ENCODE data around the gene RARRES1.

- no peak for TF ChIP-seq CTCF (IDR thresholded peaks at IDR 0.05)
- TF ChIP-seq EP300 (IDR thresholded peaks at IDR 0.05), result no peak
- TF ChIP-seq, protein P1, sequence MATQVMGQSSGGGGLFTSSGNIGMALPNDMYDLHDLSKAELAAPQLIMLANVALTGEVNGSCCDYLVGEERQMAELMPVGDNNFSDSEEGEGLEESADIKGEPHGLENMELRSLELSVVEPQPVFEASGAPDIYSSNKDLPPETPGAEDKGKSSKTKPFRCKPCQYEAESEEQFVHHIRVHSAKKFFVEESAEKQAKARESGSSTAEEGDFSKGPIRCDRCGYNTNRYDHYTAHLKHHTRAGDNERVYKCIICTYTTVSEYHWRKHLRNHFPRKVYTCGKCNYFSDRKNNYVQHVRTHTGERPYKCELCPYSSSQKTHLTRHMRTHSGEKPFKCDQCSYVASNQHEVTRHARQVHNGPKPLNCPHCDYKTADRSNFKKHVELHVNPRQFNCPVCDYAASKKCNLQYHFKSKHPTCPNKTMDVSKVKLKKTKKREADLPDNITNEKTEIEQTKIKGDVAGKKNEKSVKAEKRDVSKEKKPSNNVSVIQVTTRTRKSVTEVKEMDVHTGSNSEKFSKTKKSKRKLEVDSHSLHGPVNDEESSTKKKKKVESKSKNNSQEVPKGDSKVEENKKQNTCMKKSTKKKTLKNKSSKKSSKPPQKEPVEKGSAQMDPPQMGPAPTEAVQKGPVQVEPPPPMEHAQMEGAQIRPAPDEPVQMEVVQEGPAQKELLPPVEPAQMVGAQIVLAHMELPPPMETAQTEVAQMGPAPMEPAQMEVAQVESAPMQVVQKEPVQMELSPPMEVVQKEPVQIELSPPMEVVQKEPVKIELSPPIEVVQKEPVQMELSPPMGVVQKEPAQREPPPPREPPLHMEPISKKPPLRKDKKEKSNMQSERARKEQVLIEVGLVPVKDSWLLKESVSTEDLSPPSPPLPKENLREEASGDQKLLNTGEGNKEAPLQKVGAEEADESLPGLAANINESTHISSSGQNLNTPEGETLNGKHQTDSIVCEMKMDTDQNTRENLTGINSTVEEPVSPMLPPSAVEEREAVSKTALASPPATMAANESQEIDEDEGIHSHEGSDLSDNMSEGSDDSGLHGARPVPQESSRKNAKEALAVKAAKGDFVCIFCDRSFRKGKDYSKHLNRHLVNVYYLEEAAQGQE (IDR thresholded peaks at IDR 0.05), result no peak
- TF ChIP-seq JUN (IDR thresholded peaks at IDR 0.05), result no peak
- TF ChIP-seq POLR2A (IDR thresholded peaks at IDR 0.05; ENCODE audit: low read length), result no peak
- TF ChIP-seq KDM1A (IDR thresholded peaks at IDR 0.05; ENCODE audit: low read depth), result no peak
- TF ChIP-seq HDAC2 (IDR thresholded peaks at IDR 0.05), result no peak
- TF ChIP-seq, protein P2, sequence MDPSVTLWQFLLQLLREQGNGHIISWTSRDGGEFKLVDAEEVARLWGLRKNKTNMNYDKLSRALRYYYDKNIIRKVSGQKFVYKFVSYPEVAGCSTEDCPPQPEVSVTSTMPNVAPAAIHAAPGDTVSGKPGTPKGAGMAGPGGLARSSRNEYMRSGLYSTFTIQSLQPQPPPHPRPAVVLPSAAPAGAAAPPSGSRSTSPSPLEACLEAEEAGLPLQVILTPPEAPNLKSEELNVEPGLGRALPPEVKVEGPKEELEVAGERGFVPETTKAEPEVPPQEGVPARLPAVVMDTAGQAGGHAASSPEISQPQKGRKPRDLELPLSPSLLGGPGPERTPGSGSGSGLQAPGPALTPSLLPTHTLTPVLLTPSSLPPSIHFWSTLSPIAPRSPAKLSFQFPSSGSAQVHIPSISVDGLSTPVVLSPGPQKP (IDR thresholded peaks at IDR 0.05; ENCODE audit: low read depth, low read length), result no peak
- no peak for TF ChIP-seq ZSCAN20 (CRISPR knock-in tag; IDR thresholded peaks at IDR 0.05)
Observed at GRCh38 chr3:158660711-158661110, 71.5 kb downstream of the RARRES1 start.
